ENCODE results near the gene EXOC3. TPM values are rescaled to one million over a fixed set of nuclear protein-coding genes. Genes with fewer than 3 reads are reported as not detected.

The EXOC3 gene
- total and polyA plus RNA-seq, 2 of the 8 experiments (the other 6 are each of a cell fraction or from before 2014, with no cell fraction given) = 14.4 to 30.0 TPM

GRCh38 chr5:403995-404394 is 39.0 kb upstream of the EXOC3 start:
- H4K8ac ChIP-seq (ENCODE audit: extremely low read depth, insufficient read depth, low read length) = no peak overlapping the region
- H3K36me3 ChIP-seq (ENCODE audit: control insufficient read depth in 2 of 4, insufficient read depth in 4 of 4, low read length in 3 of 4) = no peaks in the 10 kb centered on the region
- H3K14ac ChIP-seq (ENCODE audit: insufficient read length) = no peak overlapping the region
- no peak overlapping the region for H2BK5ac ChIP-seq (ENCODE audit: low read depth, low read length)
- DNase-seq (ENCODE audit: low read depth in 1 of 2, low spot score in 2 of 2) = no peak
- no peak overlapping the region for H3K9ac ChIP-seq (replicated peaks in 1 of 4; ENCODE audit: extremely low read depth in 1 of 4, low read depth in 3 of 4, low read length in 3 of 4)
- no peaks in the 10 kb centered on the region for H3K79me1 ChIP-seq (ENCODE audit: low read depth, low read length)
- no peaks in the 10 kb centered on the region for H3K9me3 ChIP-seq (ENCODE audit: insufficient read depth in 2 of 2, low read depth in 1 of 2, low read length in 1 of 2)
- H3K27me3 ChIP-seq (replicated peaks in 1 of 4; ENCODE audit: control insufficient read depth in 3 of 4, extremely low read depth in 1 of 4, insufficient read depth in 3 of 4, low read length in 3 of 4) = peaks cover 0 to 1% (median 0%) of the 10 kb centered on the region in 4 experiments; a peak in 3 of 7 replicates
- H4K20me1 ChIP-seq (replicated peaks in 1 of 2; ENCODE audit: control insufficient read depth in 1 of 2, insufficient read depth in 2 of 2, low read length in 2 of 2) = no peaks in the 10 kb centered on the region
- no peak overlapping the region for H3K4me3 ChIP-seq (ENCODE audit: extremely low read depth in 1 of 4, insufficient read depth in 2 of 4, low read depth in 3 of 4, low read length in 4 of 4)
- no peak overlapping the region for H3K27ac ChIP-seq (ENCODE audit: low read depth, low read length)
- H2BK120ac ChIP-seq (replicated peaks; ENCODE audit: low read depth, low read length) = no peak overlapping the region
- ChIA-PET CTCF (ENCODE audit: partially characterized antibody) (interaction anchor here (0.6 to 2.3 kb wide), 8 partner anchors 10 to 797 kb away, joined by 3 to 12 read pairs (median 3); no protein-coding TSS in a partner anchor), POLR2A (ENCODE audit: partially characterized antibody) (interaction anchor here (0.6 to 0.8 kb wide), 3 partner anchors 9 to 39 kb away, joined by 3 read pairs; no protein-coding TSS in a partner anchor)
- no peaks in the 10 kb centered on the region for H3K23me2 ChIP-seq (ENCODE audit: low read depth, low read length)
- no peak overlapping the region for H3K56ac ChIP-seq (replicated peaks; ENCODE audit: insufficient read length, low read depth, low read length)
- no peak for FAIRE-seq
- H2BK15ac ChIP-seq (ENCODE audit: low read length) = no peak overlapping the region
- H4K5ac ChIP-seq (ENCODE audit: insufficient read length, low read depth, low read length) = no peak overlapping the region
- H3K79me2 ChIP-seq (ENCODE audit: control insufficient read depth in 1 of 2, insufficient read depth in 2 of 2, low read length in 2 of 2) = no peaks in the 10 kb centered on the region
- H2BK20ac ChIP-seq (ENCODE audit: low read length) = no peak overlapping the region
- no peak overlapping the region for H3K23ac ChIP-seq (ENCODE audit: insufficient read length)
- no peak overlapping the region for H3K18ac ChIP-seq (ENCODE audit: extremely low read depth, low read length)
- no peak overlapping the region for H3K4me2 ChIP-seq (ENCODE audit: insufficient read depth in 1 of 2, low read depth in 2 of 2, low read length in 2 of 2)
- no peak overlapping the region for H4K91ac ChIP-seq (replicated peaks; ENCODE audit: insufficient read length, low read length)
- H2BK12ac ChIP-seq (ENCODE audit: low read depth, low read length) = no peak overlapping the region
- no peak overlapping the region for H2AFZ ChIP-seq (ENCODE audit: low read length)
- H3K4me1 ChIP-seq (replicated peaks in 1 of 4; ENCODE audit: control insufficient read depth in 3 of 4, insufficient read depth in 4 of 4, low read length in 3 of 4) = peaks cover 0 to 12% (median 10%) of the 10 kb centered on the region in 4 experiments; a peak in 5 of 7 replicates
- no peak overlapping the region for H3K4ac ChIP-seq (replicated peaks; ENCODE audit: insufficient read length, low read depth, low read length)
- 84% methylated on average over 11 of the region's 11 CpGs; no CpG with 5 or more reads in 1 of the 2 experiments for WGBS, 2 experiments (ENCODE audit: extremely low coverage in 1 of 2, insufficient coverage in 1 of 2, insufficient read length in 1 of 2, insufficient replicate concordance in 2 of 2, low coverage in 1 of 2, low lambda C conversion rate in 2 of 2, missing lambda C conversion rate in 1 of 2)
- no peak overlapping the region for H2AK5ac ChIP-seq (ENCODE audit: low read depth, low read length)
- TF ChIP-seq CEBPB (IDR thresholded peaks at IDR 0.05; ENCODE audit: low read depth, low read length) = no peak
